AG04449 (cell line): Measurements from ENCODE around the gene MTUS2.

Source experiments
- CTCF ChIA-PET: fragments of 350-600 bp; formaldehyde crosslinking; extraction: SDS; loops from one replicate; lab custom pipeline; 2021; ENCODE audit warnings: antibody characterized with exemption; lab: Yijun Ruan, JAX
- POLR2A ChIA-PET: fragments of 400-600, 350-600 bp; formaldehyde crosslinking; extraction: SDS; loops from one replicate; lab custom pipeline; 2020; ENCODE audit warnings: antibody characterized with exemption, inconsistent platforms; lab: Yijun Ruan, JAX
- DNase-seq: peaks from one replicate; pipeline ENCODE4 v3.0.0-alpha.2; 2010; ENCODE audit warnings: low read depth, low spot score
- H3K4me3 ChIP-seq: 2 replicates; pipeline ENCODE4 v1.5.1; 2011; ENCODE audit warnings: low read depth, mild to moderate bottlenecking, control low read depth, low read length
- CTCF ChIP-seq: IDR thresholded peaks from one replicate; pipeline ENCODE4 v1.5.1; 2011; ENCODE audit warnings: mild to moderate bottlenecking, moderate library complexity, low read length, control low read depth, inconsistent platforms; ENCODE audit not compliant: insufficient read depth; ENCODE audit errors: missing control alignments

The MTUS2 gene

GRCh38 chr13:29397265-29397664, 577.1 kb downstream of the MTUS2 start:
- DNase-seq, result no peak
- TF ChIP-seq CTCF, result no peak
- ChIA-PET POLR2A (no interaction called here), CTCF (no interaction called here)
- H3K4me3 ChIP-seq, result no peak overlapping the region

GRCh38 chr13:29402166-29402636, 582.1 kb downstream of the MTUS2 start:
- DNase-seq, result no peak
- TF ChIP-seq CTCF, result no peak
- POLR2A ChIA-PET, result no interaction called here
- CTCF ChIA-PET, result interaction anchor here (1.1 kb wide), 1 partner anchor 71 kb away, joined by 4 read pairs; no protein-coding TSS in a partner anchor
- no peak overlapping the region for H3K4me3 ChIP-seq

GRCh38 chr13:29405401-29405800, 585.3 kb downstream of the MTUS2 start:
- POLR2A ChIA-PET, result no interaction called here
- no peak for DNase-seq
- no peak for TF ChIP-seq CTCF
- CTCF ChIA-PET, result interaction anchor here (1.4 kb wide), 1 partner anchor 41 kb away, joined by 3 read pairs; no protein-coding TSS in a partner anchor
- H3K4me3 ChIP-seq, result no peak overlapping the region

GRCh38 chr13:29411481-29411880, 591.3 kb downstream of the MTUS2 start:
- no peak overlapping the region for H3K4me3 ChIP-seq
- DNase-seq, result peak; percentile 10
- CTCF ChIA-PET, result no interaction called here
- POLR2A ChIA-PET, result no interaction called here
- no peak for TF ChIP-seq CTCF

GRCh38 chr13:29418026-29418425, 597.9 kb downstream of the MTUS2 start:
- POLR2A ChIA-PET, result no interaction called here
- H3K4me3 ChIP-seq, result no peak overlapping the region
- CTCF ChIA-PET, result interaction anchor here (0.8 kb wide), 1 partner anchor 621 kb away, joined by 4 read pairs; no protein-coding TSS in a partner anchor
- TF ChIP-seq CTCF, result no peak
- no peak for DNase-seq

GRCh38 chr13:29421118-29421517, 601.0 kb downstream of the MTUS2 start:
- no peak for DNase-seq
- CTCF ChIA-PET, result no interaction called here
- POLR2A ChIA-PET, result no interaction called here

More at GRCh38 chr13:29421118-29421517, 601.0 kb downstream of the MTUS2 start:
- TF ChIP-seq CTCF, result no peak
- no peak overlapping the region for H3K4me3 ChIP-seq
